ENCODE data around the gene CDCA8.

DNA sequence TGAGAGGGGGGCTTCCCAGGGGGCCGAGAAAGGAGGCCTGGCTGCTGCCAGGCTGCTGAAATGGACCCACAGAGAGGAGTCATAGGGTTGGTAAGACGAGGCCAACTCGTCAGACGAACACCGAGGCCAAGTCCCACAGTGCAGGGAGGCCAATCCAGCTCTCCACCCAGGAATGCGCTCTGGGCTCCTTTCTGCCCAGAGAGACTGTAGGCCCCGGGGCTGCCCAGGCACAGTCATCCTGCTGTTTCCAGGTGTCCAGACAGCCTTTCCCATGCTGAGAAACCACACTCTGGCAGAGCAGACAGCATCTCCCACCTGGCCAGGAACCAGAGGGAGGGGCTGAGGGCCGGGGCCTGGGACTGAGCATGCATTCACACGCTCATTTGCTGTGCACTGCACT, 30.9 kb upstream of the CDCA8 start:
- TF ChIP-seq, protein P1, sequence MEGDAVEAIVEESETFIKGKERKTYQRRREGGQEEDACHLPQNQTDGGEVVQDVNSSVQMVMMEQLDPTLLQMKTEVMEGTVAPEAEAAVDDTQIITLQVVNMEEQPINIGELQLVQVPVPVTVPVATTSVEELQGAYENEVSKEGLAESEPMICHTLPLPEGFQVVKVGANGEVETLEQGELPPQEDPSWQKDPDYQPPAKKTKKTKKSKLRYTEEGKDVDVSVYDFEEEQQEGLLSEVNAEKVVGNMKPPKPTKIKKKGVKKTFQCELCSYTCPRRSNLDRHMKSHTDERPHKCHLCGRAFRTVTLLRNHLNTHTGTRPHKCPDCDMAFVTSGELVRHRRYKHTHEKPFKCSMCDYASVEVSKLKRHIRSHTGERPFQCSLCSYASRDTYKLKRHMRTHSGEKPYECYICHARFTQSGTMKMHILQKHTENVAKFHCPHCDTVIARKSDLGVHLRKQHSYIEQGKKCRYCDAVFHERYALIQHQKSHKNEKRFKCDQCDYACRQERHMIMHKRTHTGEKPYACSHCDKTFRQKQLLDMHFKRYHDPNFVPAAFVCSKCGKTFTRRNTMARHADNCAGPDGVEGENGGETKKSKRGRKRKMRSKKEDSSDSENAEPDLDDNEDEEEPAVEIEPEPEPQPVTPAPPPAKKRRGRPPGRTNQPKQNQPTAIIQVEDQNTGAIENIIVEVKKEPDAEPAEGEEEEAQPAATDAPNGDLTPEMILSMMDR (IDR thresholded peaks at IDR 0.05), result no peak
- TF ChIP-seq POLR2AphosphoS5 (IDR thresholded peaks at IDR 0.05), result no peak
- no peak for TF ChIP-seq POLR2A (IDR thresholded peaks at IDR 0.05)
- no peak for TF ChIP-seq EP300 (IDR thresholded peaks at IDR 0.05)
